ENCODE data around the gene LGALS9.

DNA sequence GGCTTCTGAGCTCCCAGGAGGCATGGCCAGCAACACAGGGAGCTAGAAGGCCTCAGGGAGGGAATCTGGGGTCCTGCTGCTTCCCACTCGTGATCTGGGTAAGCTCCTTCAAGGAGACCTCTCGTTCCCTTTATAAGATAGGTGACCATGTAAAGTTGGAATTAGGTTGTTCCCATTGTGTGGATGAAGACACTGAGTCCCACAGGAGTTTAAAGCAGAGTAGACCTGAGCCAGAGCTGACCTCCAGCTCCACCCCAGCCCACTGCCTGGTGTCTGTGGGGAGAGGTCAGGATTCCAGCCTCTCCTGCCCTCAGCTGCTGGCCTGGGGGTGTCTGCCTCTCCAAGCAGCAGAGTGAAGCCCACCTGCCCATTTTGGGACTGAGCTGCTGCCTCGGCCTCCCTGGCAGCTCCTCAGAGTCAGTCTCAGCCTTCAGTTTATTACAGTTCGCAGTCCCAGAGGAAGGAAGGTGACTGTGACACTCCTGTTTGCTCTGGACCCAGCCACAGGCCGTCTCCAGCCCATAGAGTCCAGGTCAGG, 33.1 kb upstream of the LGALS9 start:
- TF ChIP-seq, protein P1, sequence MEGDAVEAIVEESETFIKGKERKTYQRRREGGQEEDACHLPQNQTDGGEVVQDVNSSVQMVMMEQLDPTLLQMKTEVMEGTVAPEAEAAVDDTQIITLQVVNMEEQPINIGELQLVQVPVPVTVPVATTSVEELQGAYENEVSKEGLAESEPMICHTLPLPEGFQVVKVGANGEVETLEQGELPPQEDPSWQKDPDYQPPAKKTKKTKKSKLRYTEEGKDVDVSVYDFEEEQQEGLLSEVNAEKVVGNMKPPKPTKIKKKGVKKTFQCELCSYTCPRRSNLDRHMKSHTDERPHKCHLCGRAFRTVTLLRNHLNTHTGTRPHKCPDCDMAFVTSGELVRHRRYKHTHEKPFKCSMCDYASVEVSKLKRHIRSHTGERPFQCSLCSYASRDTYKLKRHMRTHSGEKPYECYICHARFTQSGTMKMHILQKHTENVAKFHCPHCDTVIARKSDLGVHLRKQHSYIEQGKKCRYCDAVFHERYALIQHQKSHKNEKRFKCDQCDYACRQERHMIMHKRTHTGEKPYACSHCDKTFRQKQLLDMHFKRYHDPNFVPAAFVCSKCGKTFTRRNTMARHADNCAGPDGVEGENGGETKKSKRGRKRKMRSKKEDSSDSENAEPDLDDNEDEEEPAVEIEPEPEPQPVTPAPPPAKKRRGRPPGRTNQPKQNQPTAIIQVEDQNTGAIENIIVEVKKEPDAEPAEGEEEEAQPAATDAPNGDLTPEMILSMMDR (IDR thresholded peaks at IDR 0.05), result no peak
- no peak for TF ChIP-seq SIN3A (IDR thresholded peaks at IDR 0.05; ENCODE audit: borderline replicate concordance, insufficient read depth, low read depth, low read length)
- TF ChIP-seq, protein P2, sequence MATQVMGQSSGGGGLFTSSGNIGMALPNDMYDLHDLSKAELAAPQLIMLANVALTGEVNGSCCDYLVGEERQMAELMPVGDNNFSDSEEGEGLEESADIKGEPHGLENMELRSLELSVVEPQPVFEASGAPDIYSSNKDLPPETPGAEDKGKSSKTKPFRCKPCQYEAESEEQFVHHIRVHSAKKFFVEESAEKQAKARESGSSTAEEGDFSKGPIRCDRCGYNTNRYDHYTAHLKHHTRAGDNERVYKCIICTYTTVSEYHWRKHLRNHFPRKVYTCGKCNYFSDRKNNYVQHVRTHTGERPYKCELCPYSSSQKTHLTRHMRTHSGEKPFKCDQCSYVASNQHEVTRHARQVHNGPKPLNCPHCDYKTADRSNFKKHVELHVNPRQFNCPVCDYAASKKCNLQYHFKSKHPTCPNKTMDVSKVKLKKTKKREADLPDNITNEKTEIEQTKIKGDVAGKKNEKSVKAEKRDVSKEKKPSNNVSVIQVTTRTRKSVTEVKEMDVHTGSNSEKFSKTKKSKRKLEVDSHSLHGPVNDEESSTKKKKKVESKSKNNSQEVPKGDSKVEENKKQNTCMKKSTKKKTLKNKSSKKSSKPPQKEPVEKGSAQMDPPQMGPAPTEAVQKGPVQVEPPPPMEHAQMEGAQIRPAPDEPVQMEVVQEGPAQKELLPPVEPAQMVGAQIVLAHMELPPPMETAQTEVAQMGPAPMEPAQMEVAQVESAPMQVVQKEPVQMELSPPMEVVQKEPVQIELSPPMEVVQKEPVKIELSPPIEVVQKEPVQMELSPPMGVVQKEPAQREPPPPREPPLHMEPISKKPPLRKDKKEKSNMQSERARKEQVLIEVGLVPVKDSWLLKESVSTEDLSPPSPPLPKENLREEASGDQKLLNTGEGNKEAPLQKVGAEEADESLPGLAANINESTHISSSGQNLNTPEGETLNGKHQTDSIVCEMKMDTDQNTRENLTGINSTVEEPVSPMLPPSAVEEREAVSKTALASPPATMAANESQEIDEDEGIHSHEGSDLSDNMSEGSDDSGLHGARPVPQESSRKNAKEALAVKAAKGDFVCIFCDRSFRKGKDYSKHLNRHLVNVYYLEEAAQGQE (IDR thresholded peaks at IDR 0.05; ENCODE audit: insufficient read depth in 1 of 2, low read depth in 2 of 2, low read length in 1 of 2), result no peak

Data from Panc1 (cell line).